MM.1S (cell line): ENCODE results near the gene LRMDA.

Source experiments
- DNase-seq: peaks from one replicate; pipeline ENCODE4 v3.0.0-alpha.2; 2015
- H2AFZ ChIP-seq: fragments of 300-600 bp; sonication (generic); 2 replicates; pipeline ENCODE4 v1.6.0; 2016; ENCODE audit warnings: antibody characterized with exemption, low read length
- H3F3A ChIP-seq: fragments of 300-600 bp; sonication (generic); 2 replicates; pipeline ENCODE4 v1.6.1; 2016; ENCODE audit warnings: mild to moderate bottlenecking, antibody characterized with exemption, low read length, moderate library complexity, mixed read lengths; ENCODE audit not compliant: insufficient read depth
- H3K27ac ChIP-seq: fragments of 300-600 bp; sonication (generic); 2 replicates; pipeline ENCODE4 v1.5.1; 2016; ENCODE audit warnings: mild to moderate bottlenecking, low read length
- H3K27me3 ChIP-seq: fragments of 300-600 bp; sonication (generic); replicated peaks from 2 replicates; pipeline ENCODE4 v1.6.0; 2016; ENCODE audit warnings: low read length; ENCODE audit not compliant: insufficient read depth
- H3K36me3 ChIP-seq: fragments of 300-600 bp; sonication (generic); replicated peaks from 2 replicates; pipeline ENCODE4 v1.6.1; 2016; ENCODE audit warnings: mild to moderate bottlenecking, low read length, mixed read lengths; ENCODE audit not compliant: insufficient read depth
- H3K4me1 ChIP-seq: fragments of 300-600 bp; sonication (generic); 2 replicates; pipeline ENCODE4 v1.6.1; 2016; ENCODE audit warnings: low read length, mixed read lengths
- H3K4me2 ChIP-seq: fragments of 300-600 bp; sonication (generic); 2 replicates; pipeline ENCODE4 v1.6.0; 2016; ENCODE audit warnings: low read depth, low read length
- H3K4me3 ChIP-seq: fragments of 300-600 bp; sonication (generic); 2 replicates; pipeline ENCODE4 v1.5.1; 2016; ENCODE audit warnings: low read length, mixed read lengths
- H3K79me2 ChIP-seq: fragments of 300-600 bp; sonication (generic); 2 replicates; pipeline ENCODE4 v1.6.1; 2016; ENCODE audit warnings: mixed run types, low read length, mixed read lengths
- H3K9ac ChIP-seq: fragments of 300-600 bp; sonication (generic); 2 replicates; pipeline ENCODE4 v1.6.1; 2016; ENCODE audit warnings: low read length, mixed read lengths
- H3K9me2 ChIP-seq: fragments of 300-600 bp; sonication (generic); replicated peaks from 2 replicates; pipeline ENCODE4 v1.6.1; 2016; ENCODE audit warnings: mild to moderate bottlenecking, low read length, mixed read lengths; ENCODE audit not compliant: insufficient read depth
- H3K9me3 ChIP-seq: fragments of 300-600 bp; sonication (generic); replicated peaks from 2 replicates; pipeline ENCODE4 v1.6.1; 2016; ENCODE audit warnings: mild to moderate bottlenecking, low read length, mixed read lengths; ENCODE audit not compliant: insufficient read depth
- H4K20me1 ChIP-seq: fragments of 300-600 bp; sonication (generic); 2 replicates; pipeline ENCODE4 v1.6.1; 2016; ENCODE audit warnings: mild to moderate bottlenecking, low read length, moderate library complexity, mixed read lengths; ENCODE audit not compliant: insufficient read depth
- CTCF ChIP-seq: fragments of 300-600 bp; sonication (generic); IDR thresholded peaks from 2 replicates; pipeline ENCODE4 v1.5.1; 2016; ENCODE audit warnings: antibody characterized with exemption, low read length, mixed read lengths
- EZH2 ChIP-seq: fragments of 300-600 bp; sonication (generic); optimal IDR thresholded peaks from 2 replicates; pipeline ENCODE3; 2017; ENCODE audit warnings: low read depth, mild to moderate bottlenecking, antibody characterized with exemption, low read length, mixed read lengths
- EZH2phosphoT487 ChIP-seq: fragments of 300-600 bp; sonication (generic); IDR thresholded peaks from 2 replicates; pipeline ENCODE4 v1.6.1; 2018; ENCODE audit warnings: antibody characterized with exemption, low read length

The LRMDA gene

GRCh38 chr10:75572478-75572877 is 141.1 kb downstream of the LRMDA start:
- Histone ChIP-seq H3K9me3 (no peaks in the 10 kb centered on the region), H3K4me3 (no peak overlapping the region), H3K27me3 (no peaks in the 10 kb centered on the region), H3K79me2 (no peaks in the 10 kb centered on the region), H2AFZ (no peak overlapping the region), H3K36me3 (no peaks in the 10 kb centered on the region), H4K20me1 (no peaks in the 10 kb centered on the region), H3K27ac (no peak overlapping the region), H3K4me2 (no peak overlapping the region), H3K9ac (no peak overlapping the region), H3K9me2 (no peaks in the 10 kb centered on the region), H3F3A (no peaks in the 10 kb centered on the region), H3K4me1 (no peaks in the 10 kb centered on the region)
- no peak for DNase-seq
- no peak for TF ChIP-seq CTCF
- TF ChIP-seq EZH2phosphoT487 = no peak
- no peak for TF ChIP-seq EZH2

GRCh38 chr10:75575940-75576339 is 144.5 kb downstream of the LRMDA start:
- Histone ChIP-seq H2AFZ (no peak overlapping the region), H3K9me3 (no peaks in the 10 kb centered on the region), H3K4me3 (no peak overlapping the region), H3K4me2 (no peak overlapping the region), H4K20me1 (no peaks in the 10 kb centered on the region), H3K79me2 (no peaks in the 10 kb centered on the region), H3K27me3 (no peaks in the 10 kb centered on the region), H3K9ac (no peak overlapping the region), H3K36me3 (no peaks in the 10 kb centered on the region), H3K9me2 (no peaks in the 10 kb centered on the region), H3K4me1 (no peaks in the 10 kb centered on the region), H3F3A (no peaks in the 10 kb centered on the region), H3K27ac (no peak overlapping the region)
- TF ChIP-seq EZH2 = no peak
- no peak for TF ChIP-seq CTCF
- TF ChIP-seq EZH2phosphoT487 = no peak
- DNase-seq = no peak

- H3K79me2 ChIP-seq = no peaks in the 10 kb centered on the region
- no peak overlapping the region for H2AFZ ChIP-seq
- H3K9ac ChIP-seq = no peak overlapping the region
- H4K20me1 ChIP-seq = no peaks in the 10 kb centered on the region
- H3K36me3 ChIP-seq = no peaks in the 10 kb centered on the region
- H3K4me1 ChIP-seq = no peaks in the 10 kb centered on the region
- H3K9me2 ChIP-seq = no peaks in the 10 kb centered on the region
- no peak overlapping the region for H3K4me2 ChIP-seq
- TF ChIP-seq EZH2 (no peak), CTCF (no peak), EZH2phosphoT487 (no peak)
- H3K4me3 ChIP-seq = no peak overlapping the region
- no peaks in the 10 kb centered on the region for H3K27me3 ChIP-seq
- no peak for DNase-seq
- H3K27ac ChIP-seq = no peak overlapping the region
- no peaks in the 10 kb centered on the region for H3K9me3 ChIP-seq
- H3F3A ChIP-seq = no peaks in the 10 kb centered on the region
Observed at GRCh38 chr10:75582102-75582501, 150.7 kb downstream of the LRMDA start.
